A549 (cell line): ENCODE measurements around the gene LYST. TPM values are rescaled to one million over a fixed set of nuclear protein-coding genes. Genes with fewer than 3 reads are reported as not detected.
A peak's percentile ranks its signal among the peaks of the same experiment; 100 is the strongest.

Experiments
- ATAC-seq, 2 experiments: fragments of 200-7000 bp in 1 of 2; fragments of >200 bp in 1 of 2; cut with Nextera tagmentation in 1 of 2; cut with Tn5 transposase in 1 of 2; 3 replicates each; pipeline versions ENCODE4 v1.8.0 to v1.9.1; 2018 to 2020; ENCODE audit warnings: mild to moderate bottlenecking in 1 of 2, moderate library complexity in 1 of 2
- CTCF ChIA-PET: fragments of 300-600 bp; sonication (Branson Sonifier 250); formaldehyde crosslinking; extraction: SDS; loops from one replicate; lab custom pipeline; 2021; ENCODE audit warnings: antibody characterized with exemption, inconsistent platforms; lab: Yijun Ruan, JAX
- POLR2A ChIA-PET: fragments of 350-600 bp; formaldehyde crosslinking; extraction: SDS; loops from one replicate; lab custom pipeline; 2021; ENCODE audit warnings: antibody characterized with exemption, inconsistent platforms; lab: Yijun Ruan, JAX
- DNase-seq, 2 experiments: peaks; one replicate each; pipeline versions ENCODE4 v3.0.0 to v3.0.0-alpha.2; 2011 to 2016; ENCODE audit warnings: low read depth in 1 of 2, low spot score in 1 of 2
- FAIRE-seq: peaks from 2 replicates; lab custom pipeline; 2011; peaks lifted over from hg19 to GRCh38; lab: Jason Lieb, UNC
- H3K27ac ChIP-seq, 2 experiments: fragments of >200 bp; sonication (Bioruptor Twin); formaldehyde crosslinking; 3 replicates each; pipeline ENCODE4 v1.5.1; 2016 to 2017
- H3K4me1 ChIP-seq: fragments of >200 bp; sonication (Bioruptor Twin); formaldehyde crosslinking; 3 replicates; pipeline ENCODE4 v1.6.1; 2016
- H3K4me2 ChIP-seq: fragments of >200 bp; sonication (Bioruptor Twin); formaldehyde crosslinking; 3 replicates; pipeline ENCODE4 v1.6.1; 2016
- H3K4me3 ChIP-seq: fragments of >200 bp; sonication (Bioruptor Twin); formaldehyde crosslinking; 3 replicates; pipeline ENCODE4 v1.5.1; 2016
- H3K9me3 ChIP-seq: fragments of >200 bp; sonication (Bioruptor Twin); formaldehyde crosslinking; 3 replicates; pipeline ENCODE4 v1.6.1; 2016
- CEBPB ChIP-seq, 2 experiments: fragments of >200 bp in 1 of 2; sonication (Bioruptor Twin) in 1 of 2; formaldehyde crosslinking in 1 of 2; IDR thresholded peaks; 2 replicates each; pipeline ENCODE4 v1.6.1; 2012 to 2016
- FOSB ChIP-seq: fragments of 250-450 bp; sonication (Bioruptor Pico); IDR thresholded peaks from 2 replicates; pipeline ENCODE4 v1.5.0; 2020; ENCODE audit warnings: mild to moderate bottlenecking, moderate library complexity
- FOSL2 ChIP-seq, 2 experiments: fragments of 450-650 bp in 1 of 2; fragments of >200 bp in 1 of 2; sonication (Bioruptor Twin) in 1 of 2; formaldehyde crosslinking; IDR thresholded peaks; 2 replicates each; pipeline versions ENCODE4 v1.5.0 to v1.6.1; 2016 to 2020; ENCODE audit warnings: mild to moderate bottlenecking in 1 of 2, moderate library complexity in 1 of 2
- FOXS1 ChIP-seq: fragments of 250-450 bp; sonication (Bioruptor Pico); IDR thresholded peaks from 2 replicates; pipeline ENCODE4 v1.5.0; 2020; ENCODE audit warnings: mild to moderate bottlenecking, moderate library complexity
- GATA3 ChIP-seq: IDR thresholded peaks from 2 replicates; pipeline ENCODE4 v1.6.1; 2012; ENCODE audit warnings: borderline replicate concordance
- HEYL ChIP-seq: fragments of 250-450 bp; sonication (Bioruptor Pico); IDR thresholded peaks from 2 replicates; pipeline ENCODE4 v1.8.0; 2021; ENCODE audit warnings: mild to moderate bottlenecking, moderate library complexity
- HOXB13 ChIP-seq: fragments of 250-450 bp; sonication (Bioruptor Pico); IDR thresholded peaks from 2 replicates; pipeline ENCODE4 v1.5.0; 2020; ENCODE audit warnings: low read depth, mild to moderate bottlenecking, moderate library complexity
- JUNB ChIP-seq: fragments of >200 bp; sonication (Bioruptor Twin); formaldehyde crosslinking; IDR thresholded peaks from 2 replicates; pipeline ENCODE4 v1.6.1; 2016
- KDM5A ChIP-seq: fragments of 200-600 bp; sonication (generic); IDR thresholded peaks from 2 replicates; pipeline ENCODE4 v1.6.1; 2016; ENCODE audit warnings: antibody characterized with exemption, mild to moderate bottlenecking
- MAZ ChIP-seq: fragments of 150-350 bp; IDR thresholded peaks from 2 replicates; pipeline ENCODE4 v1.6.1; 2014; ENCODE audit warnings: antibody characterized with exemption, low read depth, low read length, borderline replicate concordance
- MYC ChIP-seq: IDR thresholded peaks from 2 replicates; pipeline ENCODE4 v1.6.1; 2012; ENCODE audit warnings: mild to moderate bottlenecking, inconsistent platforms, low read length, improper control_type of control experiment, borderline replicate concordance
- NFE2L2 ChIP-seq: fragments of 150-350 bp; conservative IDR thresholded peaks from 2 replicates; pipeline ENCODE4 v1.6.1; 2014; ENCODE audit warnings: low read length
- NR3C1 ChIP-seq: fragments of >200 bp; sonication (Bioruptor Twin); formaldehyde crosslinking; IDR thresholded peaks from 3 replicates; pipeline ENCODE4 v1.6.1; 2017
- POLR2A ChIP-seq: IDR thresholded peaks from 2 replicates; pipeline ENCODE4 v1.6.1; 2012; ENCODE audit warnings: mild to moderate bottlenecking, low read length
- RAD21 ChIP-seq, 2 experiments: fragments of >200 bp in 1 of 2; sonication (Bioruptor Twin) in 1 of 2; formaldehyde crosslinking in 1 of 2; IDR thresholded peaks in 1 of 2; conservative IDR thresholded peaks in 1 of 2; 2 replicates in 1 of 2; 3 replicates in 1 of 2; pipeline ENCODE4 v1.6.1; 2012 to 2018; ENCODE audit warnings: inconsistent platforms in 1 of 2
- RNF2 ChIP-seq: fragments of 200-600 bp; sonication (generic); IDR thresholded peaks from 2 replicates; pipeline ENCODE4 v1.6.1; 2016; ENCODE audit warnings: low read depth, mild to moderate bottlenecking, antibody characterized with exemption, moderate library complexity, borderline replicate concordance
- SMC3 ChIP-seq: fragments of >200 bp; sonication (Bioruptor Twin); formaldehyde crosslinking; IDR thresholded peaks from 3 replicates; pipeline ENCODE4 v1.6.1; 2018; ENCODE audit warnings: inconsistent platforms
- SREBF2 ChIP-seq: fragments of 450-650 bp; IDR thresholded peaks from 2 replicates; pipeline ENCODE4 v1.6.1; 2014; ENCODE audit warnings: mild to moderate bottlenecking, moderate library complexity
- TFCP2L1 ChIP-seq: fragments of 250-450 bp; sonication (Bioruptor Pico); IDR thresholded peaks from 2 replicates; pipeline ENCODE4 v1.5.0; 2021; ENCODE audit warnings: mild to moderate bottlenecking
- ZC3H11A ChIP-seq: fragments of 450-650 bp; IDR thresholded peaks from 2 replicates; pipeline ENCODE4 v1.6.1; 2014; ENCODE audit warnings: antibody characterized with exemption, mild to moderate bottlenecking
- WGBS: methylation state at CpG from one replicate; pipeline ENCODE4 v1.1.6; 2017; ENCODE audit errors: missing lambda C conversion rate; 5-methylcytosine and 5-hydroxymethylcytosine counted together
- polyA plus RNA-seq, 4 experiments: library from polyadenylated mRNA; depleted of rRNA in 3 of 4; stranded (reverse); fragments of >200 nt; fragmentation: RNase III in 1 of 4; extraction: RNeasy Plus Mini Kit Qiagen cat#74134 plus additional on column Dnase treatment in 1 of 4; gene quantifications; 2 replicates in 3 of 4; 3 replicates in 1 of 4; pipeline ENCODE4 v1.2.3, GENCODE V29; 2011 to 2017
- TF ChIP-seq, protein P1 (sequence below): fragments of 200-600 bp; sonication (generic); IDR thresholded peaks from 2 replicates; pipeline ENCODE4 v1.6.1; 2016; ENCODE audit warnings: antibody characterized with exemption, mild to moderate bottlenecking, moderate library complexity
- TF ChIP-seq, protein P2 (sequence below): fragments of >200 bp; sonication (Bioruptor Twin); formaldehyde crosslinking; IDR thresholded peaks from 3 replicates; pipeline ENCODE4 v1.6.1; 2016
- TF ChIP-seq, protein P3 (sequence below): IDR thresholded peaks from 2 replicates; pipeline ENCODE4 v1.6.1; 2012; ENCODE audit warnings: low read depth, borderline replicate concordance
- TF ChIP-seq, protein P4 (sequence below): IDR thresholded peaks from 2 replicates; pipeline ENCODE4 v1.6.1; 2012
- TF ChIP-seq, protein P5 (sequence below): fragments of >200 bp; sonication (Bioruptor Twin); formaldehyde crosslinking; IDR thresholded peaks from 2 replicates; pipeline ENCODE4 v1.6.1; 2016
- TF ChIP-seq, protein P6 (sequence below): fragments of 150-350 bp; IDR thresholded peaks from 2 replicates; pipeline ENCODE4 v1.6.1; 2014; ENCODE audit warnings: low read depth, mild to moderate bottlenecking, low read length

Gene LYST
- polyA plus RNA-seq, 2 of the 4 experiments (the other 2 are of a cell fraction), result 2.5 to 9.4 TPM

DNA sequence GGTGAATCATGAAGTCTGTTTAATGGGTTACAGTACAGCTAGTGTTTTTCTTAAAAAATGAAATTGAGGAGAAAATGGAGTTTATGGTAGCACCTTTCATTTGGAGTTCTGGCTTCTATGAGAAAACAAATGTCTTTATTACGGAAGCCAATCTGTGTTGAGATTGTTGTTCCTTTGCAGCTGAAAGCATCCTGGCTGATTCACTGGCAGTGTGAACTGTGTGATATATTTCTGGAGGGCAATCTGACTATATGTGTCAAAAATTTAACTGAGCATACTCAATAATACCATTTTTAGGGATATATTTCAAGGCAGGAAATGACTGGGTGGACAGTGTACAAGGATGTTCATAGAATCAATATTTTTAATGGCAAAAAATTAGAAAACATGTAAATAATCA lies 46.6 kb upstream of the LYST start:
- peak overlapping the region; percentile 46 to 90; a peak in 5 of 6 replicates for H3K27ac ChIP-seq
- ATAC-seq, result no peak
- WGBS, result 80% methylated on average over 1 of the region's 1 CpG

DNA sequence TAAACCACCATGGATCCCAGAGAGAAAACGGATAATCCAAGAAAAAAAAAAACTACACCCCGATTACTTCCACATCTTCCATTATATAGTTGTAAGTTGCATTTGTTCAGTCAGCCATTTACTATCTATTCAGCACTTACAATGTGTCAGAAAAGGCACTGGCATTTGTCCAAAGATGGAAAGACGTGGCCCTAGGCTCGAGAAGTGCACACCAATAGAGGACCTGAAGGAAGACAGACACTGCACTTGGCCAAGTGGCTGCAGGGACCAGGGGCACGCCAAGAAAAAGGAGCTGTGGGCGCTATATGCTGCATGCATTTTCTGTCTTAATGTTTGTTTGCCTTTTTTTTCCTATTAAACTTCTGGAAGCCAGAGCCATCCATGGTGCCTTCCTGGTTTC lies 45.2 kb upstream of the LYST start:
- TF ChIP-seq CEBPB (IDR thresholded peaks at IDR 0.05) (no peak), SMC3 (no peak), MYC (no peak), KDM5A (no peak), HEYL (CRISPR knock-in tag) (no peak), RAD21 (conservative IDR thresholded peaks at IDR 0.05 in 1 of 2, IDR thresholded peaks at IDR 0.05 in 1 of 2) (no peak), MAZ (no peak), ZC3H11A (no peak), GATA3 (no peak), FOSB (no peak), NFE2L2 (no peak), SREBF2 (no peak), TFCP2L1 (CRISPR knock-in tag) (no peak), JUNB (no peak), RNF2 (no peak), NR3C1 (no peak)
- TF ChIP-seq, protein P1, sequence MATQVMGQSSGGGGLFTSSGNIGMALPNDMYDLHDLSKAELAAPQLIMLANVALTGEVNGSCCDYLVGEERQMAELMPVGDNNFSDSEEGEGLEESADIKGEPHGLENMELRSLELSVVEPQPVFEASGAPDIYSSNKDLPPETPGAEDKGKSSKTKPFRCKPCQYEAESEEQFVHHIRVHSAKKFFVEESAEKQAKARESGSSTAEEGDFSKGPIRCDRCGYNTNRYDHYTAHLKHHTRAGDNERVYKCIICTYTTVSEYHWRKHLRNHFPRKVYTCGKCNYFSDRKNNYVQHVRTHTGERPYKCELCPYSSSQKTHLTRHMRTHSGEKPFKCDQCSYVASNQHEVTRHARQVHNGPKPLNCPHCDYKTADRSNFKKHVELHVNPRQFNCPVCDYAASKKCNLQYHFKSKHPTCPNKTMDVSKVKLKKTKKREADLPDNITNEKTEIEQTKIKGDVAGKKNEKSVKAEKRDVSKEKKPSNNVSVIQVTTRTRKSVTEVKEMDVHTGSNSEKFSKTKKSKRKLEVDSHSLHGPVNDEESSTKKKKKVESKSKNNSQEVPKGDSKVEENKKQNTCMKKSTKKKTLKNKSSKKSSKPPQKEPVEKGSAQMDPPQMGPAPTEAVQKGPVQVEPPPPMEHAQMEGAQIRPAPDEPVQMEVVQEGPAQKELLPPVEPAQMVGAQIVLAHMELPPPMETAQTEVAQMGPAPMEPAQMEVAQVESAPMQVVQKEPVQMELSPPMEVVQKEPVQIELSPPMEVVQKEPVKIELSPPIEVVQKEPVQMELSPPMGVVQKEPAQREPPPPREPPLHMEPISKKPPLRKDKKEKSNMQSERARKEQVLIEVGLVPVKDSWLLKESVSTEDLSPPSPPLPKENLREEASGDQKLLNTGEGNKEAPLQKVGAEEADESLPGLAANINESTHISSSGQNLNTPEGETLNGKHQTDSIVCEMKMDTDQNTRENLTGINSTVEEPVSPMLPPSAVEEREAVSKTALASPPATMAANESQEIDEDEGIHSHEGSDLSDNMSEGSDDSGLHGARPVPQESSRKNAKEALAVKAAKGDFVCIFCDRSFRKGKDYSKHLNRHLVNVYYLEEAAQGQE, result no peak
- TF ChIP-seq, protein P2, sequence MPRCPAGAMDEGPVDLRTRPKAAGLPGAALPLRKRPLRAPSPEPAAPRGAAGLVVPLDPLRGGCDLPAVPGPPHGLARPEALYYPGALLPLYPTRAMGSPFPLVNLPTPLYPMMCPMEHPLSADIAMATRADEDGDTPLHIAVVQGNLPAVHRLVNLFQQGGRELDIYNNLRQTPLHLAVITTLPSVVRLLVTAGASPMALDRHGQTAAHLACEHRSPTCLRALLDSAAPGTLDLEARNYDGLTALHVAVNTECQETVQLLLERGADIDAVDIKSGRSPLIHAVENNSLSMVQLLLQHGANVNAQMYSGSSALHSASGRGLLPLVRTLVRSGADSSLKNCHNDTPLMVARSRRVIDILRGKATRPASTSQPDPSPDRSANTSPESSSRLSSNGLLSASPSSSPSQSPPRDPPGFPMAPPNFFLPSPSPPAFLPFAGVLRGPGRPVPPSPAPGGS, result no peak
- TF ChIP-seq, protein P3, sequence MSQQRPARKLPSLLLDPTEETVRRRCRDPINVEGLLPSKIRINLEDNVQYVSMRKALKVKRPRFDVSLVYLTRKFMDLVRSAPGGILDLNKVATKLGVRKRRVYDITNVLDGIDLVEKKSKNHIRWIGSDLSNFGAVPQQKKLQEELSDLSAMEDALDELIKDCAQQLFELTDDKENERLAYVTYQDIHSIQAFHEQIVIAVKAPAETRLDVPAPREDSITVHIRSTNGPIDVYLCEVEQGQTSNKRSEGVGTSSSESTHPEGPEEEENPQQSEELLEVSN, result no peak
- H3K27ac ChIP-seq, result peak overlapping the region; percentile 77 to 90; a peak in 5 of 6 replicates
- H3K4me2 ChIP-seq, result 0 out of 3 replicates have a peak overlapping the region, but pooled peaks have one; percentile 85
- peaks cover 63% of the 10 kb centered on the region for H3K4me1 ChIP-seq
- ATAC-seq, result no peak
- no peak overlapping the region for H3K4me3 ChIP-seq
- no peaks in the 10 kb centered on the region for H3K9me3 ChIP-seq
- CTCF ChIA-PET, result interaction anchor here (0.6 to 1.9 kb wide), 3 partner anchors 17 to 60 kb away, joined by 3 to 14 read pairs (median 6); partner anchors contain the start of gene LYST
- POLR2A ChIA-PET, result no interaction called here
- FAIRE-seq, result no peak
- no peak for DNase-seq
- 73% methylated on average over 6 of the region's 6 CpGs for WGBS

More for the DNA sequence above, 46.6 kb upstream of the LYST start:
- no peak overlapping the region for H3K4me3 ChIP-seq
- FAIRE-seq (no peak), DNase-seq (no peak)
- no peaks in the 10 kb centered on the region for H3K9me3 ChIP-seq
- H3K4me1 ChIP-seq, result peaks cover 67% of the 10 kb centered on the region
- TF ChIP-seq HOXB13 (CRISPR knock-in tag), result no peak
- TF ChIP-seq, protein P4, sequence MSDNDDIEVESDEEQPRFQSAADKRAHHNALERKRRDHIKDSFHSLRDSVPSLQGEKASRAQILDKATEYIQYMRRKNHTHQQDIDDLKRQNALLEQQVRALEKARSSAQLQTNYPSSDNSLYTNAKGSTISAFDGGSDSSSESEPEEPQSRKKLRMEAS, result no peak
- no peak for TF ChIP-seq SMC3
- TF ChIP-seq, protein P5, sequence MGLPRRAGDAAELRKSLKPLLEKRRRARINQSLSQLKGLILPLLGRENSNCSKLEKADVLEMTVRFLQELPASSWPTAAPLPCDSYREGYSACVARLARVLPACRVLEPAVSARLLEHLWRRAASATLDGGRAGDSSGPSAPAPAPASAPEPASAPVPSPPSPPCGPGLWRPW, result no peak
- TF ChIP-seq NFE2L2, result no peak
- TF ChIP-seq, protein P6, sequence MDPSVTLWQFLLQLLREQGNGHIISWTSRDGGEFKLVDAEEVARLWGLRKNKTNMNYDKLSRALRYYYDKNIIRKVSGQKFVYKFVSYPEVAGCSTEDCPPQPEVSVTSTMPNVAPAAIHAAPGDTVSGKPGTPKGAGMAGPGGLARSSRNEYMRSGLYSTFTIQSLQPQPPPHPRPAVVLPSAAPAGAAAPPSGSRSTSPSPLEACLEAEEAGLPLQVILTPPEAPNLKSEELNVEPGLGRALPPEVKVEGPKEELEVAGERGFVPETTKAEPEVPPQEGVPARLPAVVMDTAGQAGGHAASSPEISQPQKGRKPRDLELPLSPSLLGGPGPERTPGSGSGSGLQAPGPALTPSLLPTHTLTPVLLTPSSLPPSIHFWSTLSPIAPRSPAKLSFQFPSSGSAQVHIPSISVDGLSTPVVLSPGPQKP, result no peak
- TF ChIP-seq FOSL2 (IDR thresholded peaks at IDR 0.05), result no peak
- TF ChIP-seq FOSL2 (CRISPR knock-in tag; IDR thresholded peaks at IDR 0.05), result no peak
- no peak for TF ChIP-seq FOXS1
- no peak for TF ChIP-seq FOSB
- TF ChIP-seq KDM5A, result no peak
- no peak for TF ChIP-seq RNF2
- no peak for TF ChIP-seq POLR2A
- ChIA-PET CTCF (interaction anchor here (0.8 kb wide), 1 partner anchor 59 kb away, joined by 3 read pairs; no protein-coding TSS in a partner anchor), POLR2A (no interaction called here)
- H3K4me2 ChIP-seq, result peak overlapping the region; percentile 29; the same call in 2 of the 3 replicates
